ENCODE data around the gene PKP3.

DNA sequence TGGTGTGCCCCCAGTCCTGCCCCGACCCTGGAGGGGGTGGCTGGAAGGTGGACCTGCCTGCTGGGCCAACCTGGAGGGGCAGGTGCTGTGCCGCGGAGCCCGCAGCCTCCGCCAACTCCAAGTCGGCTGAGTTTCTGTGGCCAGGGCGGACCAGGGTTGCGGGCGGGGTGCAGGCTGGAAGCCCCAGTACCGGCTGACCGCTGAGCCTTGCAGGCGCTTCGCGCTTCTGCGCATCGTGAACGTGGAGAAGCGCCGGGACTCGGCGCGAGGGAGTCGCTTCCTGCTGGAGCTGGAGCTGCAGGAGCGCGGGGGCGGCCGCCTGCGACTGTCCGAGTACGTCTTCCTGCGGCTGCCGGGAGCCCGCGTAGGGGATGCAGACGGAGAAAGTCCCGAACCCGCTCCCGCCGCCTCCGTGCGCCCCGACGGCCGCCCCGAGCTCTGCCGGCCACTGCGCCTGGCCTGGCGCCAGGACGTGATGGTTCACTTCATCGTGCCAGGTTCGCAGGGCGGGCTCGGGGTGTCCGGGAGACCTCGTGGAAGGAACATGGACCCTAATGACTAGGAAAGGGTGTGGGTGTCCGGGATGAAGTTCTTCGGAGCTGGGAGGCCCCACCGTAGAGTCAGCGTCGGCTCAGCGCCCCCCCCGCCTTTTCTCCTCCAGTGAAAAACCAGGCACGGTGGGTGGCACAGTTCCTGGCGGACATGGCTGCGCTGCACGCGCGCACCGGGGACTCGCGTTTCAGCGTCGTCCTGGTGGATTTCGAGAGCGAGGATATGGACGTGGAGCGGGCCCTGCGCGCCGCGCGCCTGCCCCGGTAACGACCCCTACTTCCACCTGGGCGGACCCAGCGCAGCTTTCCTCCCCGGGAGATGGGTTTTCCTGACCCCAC lies 14.6 kb upstream of the PKP3 start:
- no peak for TF ChIP-seq TAF1 (IDR thresholded peaks at IDR 0.05; ENCODE audit: control insufficient read depth, extremely low read depth, insufficient read depth, low read length, severe bottlenecking)
- TF ChIP-seq CHD2 (IDR thresholded peaks at IDR 0.05; ENCODE audit: low read depth, low read length): no peak
- TF ChIP-seq ADNP (tag; IDR thresholded peaks at IDR 0.05): no peak
- no peak for TF ChIP-seq POLR2A (conservative IDR thresholded peaks at IDR 0.05)
- no peak for TF ChIP-seq NELFE (IDR thresholded peaks at IDR 0.05; ENCODE audit: insufficient read depth, insufficient read length)

Data from K562 (cell line).